Astrocyte of the spinal cord (primary cell): ENCODE data around the gene ZNF24.

Experiments
- DNase-seq: peaks from one replicate; pipeline ENCODE4 v3.0.0; 2011; ENCODE audit warnings: low read depth, low spot score
- H3K4me3 ChIP-seq: 2 replicates; pipeline ENCODE4 v1.5.1; 2011; ENCODE audit warnings: low read depth, mild to moderate bottlenecking, low read length, moderate library complexity
- CTCF ChIP-seq: IDR thresholded peaks from 2 replicates; pipeline ENCODE4 v1.5.1; 2012; ENCODE audit warnings: low read depth, mild to moderate bottlenecking, low read length, inconsistent platforms
- in situ Hi-C: cut with HindIII; loops from 2 replicates; pipeline ENCODE4 v1.10.0; 2017; ENCODE audit warnings: low sequenced_read_pairs

ZNF24 gene

GRCh38 chr18:35289727-35290093 lies 54.5 kb downstream of the ZNF24 start:
- in situ Hi-C loops: no loop called here
- H3K4me3 ChIP-seq: peak overlapping the region; percentile 83
- DNase-seq: no peak
- TF ChIP-seq CTCF: no peak

- in situ Hi-C loops: no loop called here
- no peak for TF ChIP-seq CTCF
- peak; percentile 5 for DNase-seq
- peak overlapping the region; percentile 83 for H3K4me3 ChIP-seq
Measured at GRCh38 chr18:35289293-35289692, 54.9 kb downstream of the ZNF24 start.

GRCh38 chr18:35284841-35285240 lies 59.4 kb downstream of the ZNF24 start:
- in situ Hi-C loops: no loop called here
- DNase-seq: no peak
- H3K4me3 ChIP-seq: no peak overlapping the region
- no peak for TF ChIP-seq CTCF

- no peak for TF ChIP-seq CTCF
- DNase-seq: no peak
- in situ Hi-C loops: no loop called here
- H3K4me3 ChIP-seq: no peak overlapping the region
Measured at GRCh38 chr18:35283923-35284794, 60.1 kb downstream of the ZNF24 start.

- in situ Hi-C loops: no loop called here
- DNase-seq: peak; percentile 74
- TF ChIP-seq CTCF: no peak
- H3K4me3 ChIP-seq: no peak overlapping the region
Measured at GRCh38 chr18:35282353-35282752, 61.9 kb downstream of the ZNF24 start.
